K562 (cell line): ENCODE data around the gene PCP2. TPM values are rescaled to one million over a fixed set of nuclear protein-coding genes. Genes with fewer than 3 reads are reported as not detected.
A peak's percentile ranks its signal among the peaks of the same experiment; 100 is the strongest.

Experiments used
- ATAC-seq: fragments of 200-7000 bp; cut with Tn5 transposase; 3 replicates; pipeline ENCODE4 v1.9.1; 2020; ENCODE audit warnings: moderate library complexity
- BruUV-seq: library from RNA; stranded (reverse); fragments of 400-500 nt; replicated peaks from 2 replicates; lab custom pipeline; 2021; lab: Mats Ljungman, UMichigan
- CTCF ChIA-PET: fragments of 300-600 bp; formaldehyde crosslinking; extraction: SDS; loops from one replicate; lab custom pipeline; 2021; ENCODE audit warnings: low intra/inter-chr PET ratio; lab: Yijun Ruan, JAX
- POLR2A ChIA-PET: fragments of 300-600, 350-650 bp; sonication (Branson Sonifier 250); formaldehyde crosslinking; extraction: SDS; loops from one replicate; lab custom pipeline; 2021; ENCODE audit warnings: antibody characterized with exemption, inconsistent platforms; lab: Yijun Ruan, JAX
- DNase-seq, 4 experiments: peaks; one replicate each; pipeline versions ENCODE4 v3.0.0 to v3.0.0-alpha.2; 2011 to 2018; ENCODE audit warnings: low spot score in 3 of 4, mixed read lengths in 3 of 4; ENCODE audit errors: extremely low read depth in 1 of 4
- FAIRE-seq: peaks from 2 replicates; lab custom pipeline; 2011; peaks lifted over from hg19 to GRCh38; lab: Jason Lieb, UNC
- H2AFZ ChIP-seq: 2 replicates; pipeline ENCODE4 v1.6.0; 2011; ENCODE audit warnings: low read depth, low read length, control low read depth, inconsistent platforms
- H3K27ac ChIP-seq: fragments of 200-600 bp; 3 replicates; pipeline ENCODE4 v1.8.0; 2011; ENCODE audit warnings: low read depth, mild to moderate bottlenecking, control low read depth, inconsistent platforms, low read length, moderate library complexity, mixed read lengths; ENCODE audit errors: extremely low read depth
- H3K27me3 ChIP-seq, 2 experiments: fragments of 300-600 bp in 1 of 2; 2 replicates in 1 of 2; 3 replicates in 1 of 2; pipeline versions ENCODE4 v1.6.0 to v1.8.0; 2011; ENCODE audit warnings: inconsistent platforms in 2 of 2, low read length in 2 of 2, mild to moderate bottlenecking in 1 of 2, mixed read lengths in 1 of 2, moderate library complexity in 1 of 2; ENCODE audit not compliant: control insufficient read depth in 2 of 2, insufficient read depth in 2 of 2
- H3K36me3 ChIP-seq: fragments of 300-600 bp; 3 replicates; pipeline ENCODE4 v1.8.0; 2011; ENCODE audit warnings: mild to moderate bottlenecking, low read length, inconsistent platforms; ENCODE audit not compliant: control insufficient read depth, insufficient read depth
- H3K4me1 ChIP-seq, 2 experiments: fragments of 200-600 bp in 1 of 2; replicated peaks in 1 of 2; 2 replicates in 1 of 2; 3 replicates in 1 of 2; pipeline versions ENCODE4 v1.5.1 to v1.8.0; 2011; ENCODE audit warnings: inconsistent platforms in 2 of 2, low read length in 2 of 2, mild to moderate bottlenecking in 1 of 2, mixed read lengths in 1 of 2, moderate library complexity in 1 of 2; ENCODE audit not compliant: control insufficient read depth in 2 of 2, insufficient read depth in 2 of 2
- H3K4me2 ChIP-seq: 2 replicates; pipeline ENCODE4 v1.6.1; 2011; ENCODE audit warnings: low read length, control low read depth, inconsistent platforms, mixed read lengths; ENCODE audit not compliant: insufficient read depth
- H3K4me3 ChIP-seq: fragments of 200-600 bp; sonication (generic), shearing (Covaris generic); 2 replicates; pipeline ENCODE4 v1.5.1; 2016; ENCODE audit warnings: control low read depth, inconsistent platforms
- H3K79me2 ChIP-seq: fragments of 200-600 bp; 3 replicates; pipeline ENCODE4 v1.8.0; 2011; ENCODE audit warnings: low read length, inconsistent platforms; ENCODE audit not compliant: control insufficient read depth, insufficient read depth
- H3K9ac ChIP-seq, 2 experiments: 2 replicates each; pipeline versions ENCODE4 v1.6.0 to v1.6.1; 2011; ENCODE audit warnings: low read depth in 2 of 2, low read length in 2 of 2, control low read depth in 1 of 2, inconsistent platforms in 1 of 2, mild to moderate bottlenecking in 1 of 2, mixed read lengths in 1 of 2; ENCODE audit not compliant: insufficient read depth in 1 of 2
- H3K9me1 ChIP-seq: one replicate; pipeline ENCODE4 v1.6.0; 2011; ENCODE audit warnings: inconsistent platforms, mild to moderate bottlenecking, low read length, moderate library complexity; ENCODE audit not compliant: control insufficient read depth, insufficient read depth
- H3K9me3 ChIP-seq: replicated peaks from 2 replicates; pipeline ENCODE4 v1.5.1; 2011; ENCODE audit warnings: low read depth, low read length, inconsistent platforms; ENCODE audit not compliant: control insufficient read depth, insufficient read depth
- H4K20me1 ChIP-seq: replicated peaks from 2 replicates; pipeline ENCODE4 v1.6.1; 2011; ENCODE audit warnings: low read length, inconsistent platforms, mixed read lengths; ENCODE audit not compliant: control insufficient read depth, insufficient read depth
- CEBPB ChIP-seq: fragments of 450-650 bp; IDR thresholded peaks from 2 replicates; pipeline ENCODE4 v1.6.1; 2016; ENCODE audit warnings: missing genetic modification characterization, missing compliant biosample characterization
- CEBPG ChIP-seq, 3 experiments: fragments of 200-800 bp in 1 of 3; sonication (Bioruptor generic) in 1 of 3; sonication (generic) in 1 of 3; formaldehyde crosslinking in 1 of 3; IDR thresholded peaks in 2 of 3; conservative IDR thresholded peaks in 1 of 3; 2 replicates each; pipeline versions ENCODE4 v1.6.1 to v1.8.0; 2016 to 2022; ENCODE audit warnings: missing compliant biosample characterization in 2 of 3, missing genetic modification characterization in 2 of 3, mild to moderate bottlenecking in 1 of 3, missing genetic modification reagents in 1 of 3
- ESRRA ChIP-seq: fragments of 450-650 bp; IDR thresholded peaks from 2 replicates; pipeline ENCODE4 v1.6.1; 2014; ENCODE audit warnings: low read depth, mild to moderate bottlenecking, moderate library complexity, borderline replicate concordance
- KDM1A ChIP-seq, 2 experiments: fragments of 450-650 bp; IDR thresholded peaks; 2 replicates each; pipeline ENCODE4 v1.6.1; 2016; ENCODE audit warnings: mild to moderate bottlenecking in 2 of 2
- NR2C2 ChIP-seq, 2 experiments: fragments of 200-800 bp in 1 of 2; sonication (Bioruptor generic) in 1 of 2; sonication (generic) in 1 of 2; formaldehyde crosslinking in 1 of 2; IDR thresholded peaks; 2 replicates each; pipeline versions ENCODE4 v1.6.1 to v1.8.0; 2016 to 2022; ENCODE audit warnings: mild to moderate bottlenecking in 1 of 2, missing compliant biosample characterization in 1 of 2, missing genetic modification characterization in 1 of 2, missing genetic modification reagents in 1 of 2
- RCOR1 ChIP-seq, 2 experiments: IDR thresholded peaks; 2 replicates each; pipeline ENCODE4 v1.6.1; 2012; ENCODE audit warnings: low read depth in 2 of 2, low read length in 2 of 2, borderline replicate concordance in 1 of 2, improper control_type of control experiment in 1 of 2
- SOX6 ChIP-seq: fragments of 450-650 bp; IDR thresholded peaks from 2 replicates; pipeline ENCODE4 v1.6.1; 2014; ENCODE audit warnings: mild to moderate bottlenecking
- ZNF347 ChIP-seq: fragments of 450-650 bp; formaldehyde crosslinking; IDR thresholded peaks from 2 replicates; pipeline ENCODE4 v1.4.0; 2020; ENCODE audit warnings: low read depth, mild to moderate bottlenecking, moderate library complexity
- ZNF766 ChIP-seq: fragments of 200-800 bp; sonication (Bioruptor generic); conservative IDR thresholded peaks from 2 replicates; pipeline ENCODE4 v1.6.1; 2016; ENCODE audit warnings: missing genetic modification characterization, missing compliant biosample characterization
- WGBS: fragments of 100-300 bp; shearing (Covaris generic); methylation state at CpG from one replicate; pipeline ENCODE4 v1.1.6; 2016; ENCODE audit warnings: low coverage, mixed read lengths; ENCODE audit not compliant: insufficient coverage; ENCODE audit errors: missing lambda C conversion rate; 5-methylcytosine and 5-hydroxymethylcytosine counted together
- in situ Hi-C: fragments of 300-500 bp; cut with MboI; formaldehyde crosslinking; loops from 4 replicates; pipeline ENCODE4 v1.15.0; 2018; ENCODE audit warnings: inconsistent platforms, mixed read lengths
- intact Hi-C: fragments of 100-400 bp; cut with micrococcal nuclease; formaldehyde crosslinking; loops from 2 replicates; pipeline ENCODE4 v1.14.2; 2022
- polyA plus RNA-seq, 8 experiments: library from polyadenylated mRNA; depleted of rRNA in 4 of 8; stranded (reverse) in 5 of 8; unstranded in 3 of 8; fragments of >200 nt; fragmentation: Nextera tagmentation in 2 of 8; fragmentation: Illumina TruSeq in 1 of 8; extraction: Ambion mirVana in 2 of 8; extraction: Trizol in 1 of 8; gene quantifications; 2 replicates each; pipeline versions ENCODE4 v1.2.1 to v1.2.3, GENCODE V29; 2011 to 2014; ENCODE audit warnings: inconsistent platforms in 1 of 8, missing spikeins in 1 of 8
- total RNA-seq, 7 experiments: library from RNA; depleted of rRNA in 6 of 7; stranded (reverse); fragments of >200 nt in 6 of 7; fragmentation: Illumina TruSeq in 2 of 7; extraction: Trizol in 2 of 7; gene quantifications; 2 replicates each; pipeline versions ENCODE4 v1.2.1 to v1.2.3, GENCODE V29; 2011 to 2021; ENCODE audit warnings: low replicate concordance in 1 of 7
- TF ChIP-seq, protein P1 (sequence below): fragments of 250-450 bp; sonication (Bioruptor Pico); IDR thresholded peaks from 2 replicates; pipeline ENCODE4 v1.5.0; 2021

The PCP2 gene
- total and polyA plus RNA-seq, 9 of the 15 experiments (the other 6 are each of a cell fraction or from before 2014, with no cell fraction given), result 0.17 to 1.3 (median 0.49) TPM; not detected in 3

GRCh38 chr19:7603919-7604318, 29.6 kb downstream of the PCP2 start:
- no peak overlapping the region for H2AFZ ChIP-seq
- 5% methylated on average over 9 of the region's 9 CpGs for WGBS
- H3K9me1 ChIP-seq, result no peaks in the 10 kb centered on the region
- no peak overlapping the region for H3K27ac ChIP-seq
- peaks cover 9% of the 10 kb centered on the region; the same call in 1 of the 2 replicates for H4K20me1 ChIP-seq
- no peaks in the 10 kb centered on the region; a peak in 1 of 5 replicates for H3K27me3 ChIP-seq
- no peaks in the 10 kb centered on the region for H3K79me2 ChIP-seq
- no peaks in the 10 kb centered on the region for H3K9me3 ChIP-seq
- H3K9ac ChIP-seq, result no peak overlapping the region; a peak in 1 of 4 replicates
- FAIRE-seq (no peak), ATAC-seq (no peak), DNase-seq (no peak)
- no TSS peak for BruUV-seq
- H3K4me1 ChIP-seq, result peaks cover 2 to 34% of the 10 kb centered on the region in 2 experiments; a peak in 4 of 5 replicates
- no peak overlapping the region for H3K4me3 ChIP-seq
- ChIA-PET CTCF (interaction anchor here (0.7 kb wide), 1 partner anchor 16 kb away, joined by 3 read pairs; no protein-coding TSS in a partner anchor), POLR2A (no interaction called here)
- H3K36me3 ChIP-seq, result no peaks in the 10 kb centered on the region
- intact Hi-C loops, result no loop called here
- no peak for TF ChIP-seq CEBPG (CRISPR knock-in tag; IDR thresholded peaks at IDR 0.05)
- peak; percentile 44 to 79; a peak in 2 of 4 replicates for TF ChIP-seq CEBPG (tag; conservative IDR thresholded peaks at IDR 0.05 in 1 of 2, IDR thresholded peaks at IDR 0.05 in 1 of 2)
- TF ChIP-seq CEBPB (tag), result peak; percentile 50
- TF ChIP-seq, protein P1, sequence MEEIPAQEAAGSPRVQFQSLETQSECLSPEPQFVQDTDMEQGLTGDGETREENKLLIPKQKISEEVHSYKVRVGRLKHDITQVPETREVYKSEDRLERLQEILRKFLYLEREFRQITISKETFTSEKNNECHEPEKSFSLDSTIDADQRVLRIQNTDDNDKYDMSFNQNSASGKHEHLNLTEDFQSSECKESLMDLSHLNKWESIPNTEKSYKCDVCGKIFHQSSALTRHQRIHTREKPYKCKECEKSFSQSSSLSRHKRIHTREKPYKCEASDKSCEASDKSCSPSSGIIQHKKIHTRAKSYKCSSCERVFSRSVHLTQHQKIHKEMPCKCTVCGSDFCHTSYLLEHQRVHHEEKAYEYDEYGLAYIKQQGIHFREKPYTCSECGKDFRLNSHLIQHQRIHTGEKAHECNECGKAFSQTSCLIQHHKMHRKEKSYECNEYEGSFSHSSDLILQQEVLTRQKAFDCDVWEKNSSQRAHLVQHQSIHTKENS, result no peak
- no peak for TF ChIP-seq SOX6
- TF ChIP-seq ESRRA, result peak; percentile 54; the same call in 1 of the 2 replicates
- no peak for TF ChIP-seq ZNF347 (CRISPR knock-in tag)
- TF ChIP-seq RCOR1 (IDR thresholded peaks at IDR 0.05; ENCODE audit: borderline replicate concordance in 1 of 2, low read depth in 2 of 2, low read length in 2 of 2), result peak in 1 of 2 experiments; percentile 68; a peak in 2 of 4 replicates
- TF ChIP-seq NR2C2 (CRISPR knock-in tag; IDR thresholded peaks at IDR 0.05), result no peak
- no peak for TF ChIP-seq NR2C2 (tag; IDR thresholded peaks at IDR 0.05)
- peak; percentile 70 to 76 for TF ChIP-seq KDM1A (IDR thresholded peaks at IDR 0.05)
- TF ChIP-seq ZNF766 (CRISPR knock-in tag), result peak; percentile 36; the same call in 1 of the 2 replicates
- in situ Hi-C loops, result no loop called here
- no peak overlapping the region for H3K4me2 ChIP-seq
